ENCODE data around the gene GPNMB.
"Not testable (repeated sequence)": the region's sequence is repeated elsewhere in the genome, so short reads cannot be mapped to it uniquely, and the experiment has no call there.

GPNMB gene

GRCh38 chr7:23298141-23298881, 51.7 kb downstream of the GPNMB start:
- in situ Hi-C loops (cut with MboI; ENCODE audit: low sequenced_read_pairs): no loop called here

GRCh38 chr7:23298885-23299769, 52.6 kb downstream of the GPNMB start, which contains the start of gene MALSU1:
TSS of gene MALSU1 (plus strand) at chr7:23299339. CDS start at chr7:23299353, 14 bp downstream.
- in situ Hi-C loops (cut with MboI; ENCODE audit: low sequenced_read_pairs): no loop called here

- in situ Hi-C loops (cut with MboI; ENCODE audit: low sequenced_read_pairs): no loop called here
Observed at GRCh38 chr7:23299770-23300300, 53.3 kb downstream of the GPNMB start.

- in situ Hi-C loops (cut with MboI; ENCODE audit: low sequenced_read_pairs): no loop called here
Observed at GRCh38 chr7:23306936-23307521, 60.5 kb downstream of the GPNMB start.

- in situ Hi-C loops (cut with MboI; ENCODE audit: low sequenced_read_pairs): no loop called here
Observed at GRCh38 chr7:23308754-23309153, 62.2 kb downstream of the GPNMB start.

- in situ Hi-C loops (cut with MboI; ENCODE audit: low sequenced_read_pairs): not testable (repeated sequence)
Observed at GRCh38 chr7:23312141-23312540, 65.6 kb downstream of the GPNMB start.

- in situ Hi-C loops (cut with MboI; ENCODE audit: low sequenced_read_pairs): no loop called here
Observed at GRCh38 chr7:23315366-23315765, 68.8 kb downstream of the GPNMB start.

Data from hTERT RPE-1 (cell line).